ENCODE measurements around the gene DLX1.
A peak's percentile ranks its signal among the peaks of the same experiment; 100 is the strongest.
"Not testable (repeated sequence)": the region's sequence is repeated elsewhere in the genome, so short reads cannot be mapped to it uniquely, and the experiment has no call there.

DLX1 gene

GRCh38 chr2:172099472-172100079, 14.3 kb downstream of the DLX1 start:
- no peak for DNase-seq

GRCh38 chr2:172100080-172100934, 15.0 kb downstream of the DLX1 start:
- DNase-seq, result no peak

- no peak for DNase-seq
Measured at GRCh38 chr2:172100935-172101820, 15.9 kb downstream of the DLX1 start.

- no peak for DNase-seq
Measured at GRCh38 chr2:172101821-172102390, 16.6 kb downstream of the DLX1 start.

GRCh38 chr2:172102391-172103359, 17.4 kb downstream of the DLX1 start, which contains the start of gene DLX2:
Gene DLX2, minus strand, starts transcription at chr2:172102900. Its CDS starts 362 bp downstream, at chr2:172102538.
- peak; percentile 53 for DNase-seq

- DNase-seq, result peak; percentile 73
Measured at GRCh38 chr2:172103471-172104272, 18.4 kb downstream of the DLX1 start.

GRCh38 chr2:172105471-172106107, 20.3 kb downstream of the DLX1 start:
- no peak for DNase-seq

GRCh38 chr2:172106108-172106961, 21.0 kb downstream of the DLX1 start:
- no peak for DNase-seq

- no peak for DNase-seq
Measured at GRCh38 chr2:172107690-172108586, 22.6 kb downstream of the DLX1 start.

GRCh38 chr2:172108587-172108930, 23.3 kb downstream of the DLX1 start:
- DNase-seq, result no peak

GRCh38 chr2:172109256-172109987, 24.1 kb downstream of the DLX1 start:
- DNase-seq, result no peak

- DNase-seq, result no peak
Measured at GRCh38 chr2:172109988-172110811, 24.9 kb downstream of the DLX1 start.

- peak; percentile 17 for DNase-seq
Measured at GRCh38 chr2:172113617-172114016, 28.3 kb downstream of the DLX1 start.

- DNase-seq, result not testable (repeated sequence)
Measured at GRCh38 chr2:172114176-172114575, 28.9 kb downstream of the DLX1 start.

GRCh38 chr2:172114579-172114978, 29.3 kb downstream of the DLX1 start:
- no peak for DNase-seq

- DNase-seq, result no peak
Measured at GRCh38 chr2:172116107-172116506, 30.8 kb downstream of the DLX1 start.

- no peak for DNase-seq
Measured at GRCh38 chr2:172119089-172119488, 33.8 kb downstream of the DLX1 start.
